UCSD-AML1 (cell line): ENCODE measurements around the gene OR7D4.
A peak's percentile ranks its signal among the peaks of the same experiment; 100 is the strongest.
"Not testable (repeated sequence)": the region's sequence is repeated elsewhere in the genome, so short reads cannot be mapped to it uniquely, and the experiment has no call there.

Source experiments
- DNase-seq: peaks from one replicate; lab custom pipeline; 2025; ENCODE audit not compliant: unreplicated experiment; lab: John Stamatoyannopoulos, UW

The OR7D4 gene

GRCh38 chr19:9219489-9219888 is at the start of gene OR7D4:
TSS of gene OR7D4 (minus strand) at chr19:9219589. CDS start at chr19:9214837, 4,752 bp downstream.
- no peak for DNase-seq

GRCh38 chr19:9251236-9251635 is 31.8 kb upstream of the OR7D4 start:
- DNase-seq: no peak

GRCh38 chr19:9250630-9251029 is 31.2 kb upstream of the OR7D4 start, which contains the start of gene OR7E24:
TSS of gene OR7E24 (plus strand) at chr19:9250930. CDS start at chr19:9251044, 114 bp downstream.
- DNase-seq: no peak

- DNase-seq: peak; percentile 60
Measured at GRCh38 chr19:9205501-9206113, 13.8 kb downstream of the OR7D4 start.

- not testable (repeated sequence) for DNase-seq
Measured at GRCh38 chr19:9198044-9198443, 21.3 kb downstream of the OR7D4 start.

GRCh38 chr19:9189535-9189934 is 29.9 kb downstream of the OR7D4 start:
- no peak for DNase-seq

- no peak for DNase-seq
Measured at GRCh38 chr19:9187191-9187590, 32.2 kb downstream of the OR7D4 start.

- no peak for DNase-seq
Measured at GRCh38 chr19:9183000-9183399, 36.4 kb downstream of the OR7D4 start.

GRCh38 chr19:9178901-9179300 is 40.5 kb downstream of the OR7D4 start, which contains the start of gene OR7D2:
TSS of gene OR7D2 (plus strand) at chr19:9178979. CDS start at chr19:9185782, 6,803 bp downstream.
- no peak for DNase-seq

GRCh38 chr19:9175326-9175725 is 44.1 kb downstream of the OR7D4 start:
- no peak for DNase-seq

GRCh38 chr19:9171393-9171991 is 47.9 kb downstream of the OR7D4 start:
- DNase-seq: no peak

- DNase-seq: no peak
Measured at GRCh38 chr19:9166846-9167245, 52.5 kb downstream of the OR7D4 start.

- DNase-seq: no peak
Measured at GRCh38 chr19:9165261-9165660, 54.1 kb downstream of the OR7D4 start.

GRCh38 chr19:9161427-9161826 is 58.0 kb downstream of the OR7D4 start:
- no peak for DNase-seq
